K562 (cell line): ENCODE data around the gene ECHDC3. TPM values are rescaled to one million over a fixed set of nuclear protein-coding genes. Genes with fewer than 3 reads are reported as not detected.

Experiments
- ATAC-seq: fragments of 200-7000 bp; cut with Tn5 transposase; 3 replicates; pipeline ENCODE4 v1.9.1; 2020; ENCODE audit warnings: moderate library complexity
- BruUV-seq: library from RNA; stranded (reverse); fragments of 400-500 nt; replicated peaks from 2 replicates; lab custom pipeline; 2021; lab: Mats Ljungman, UMichigan
- CTCF ChIA-PET: fragments of 300-600 bp; formaldehyde crosslinking; extraction: SDS; loops from one replicate; lab custom pipeline; 2021; ENCODE audit warnings: low intra/inter-chr PET ratio; lab: Yijun Ruan, JAX
- POLR2A ChIA-PET: fragments of 300-600, 350-650 bp; sonication (Branson Sonifier 250); formaldehyde crosslinking; extraction: SDS; loops from one replicate; lab custom pipeline; 2021; ENCODE audit warnings: antibody characterized with exemption, inconsistent platforms; lab: Yijun Ruan, JAX
- DNase-seq, 4 experiments: peaks; one replicate each; pipeline versions ENCODE4 v3.0.0 to v3.0.0-alpha.2; 2011 to 2018; ENCODE audit warnings: low spot score in 3 of 4, mixed read lengths in 3 of 4; ENCODE audit errors: extremely low read depth in 1 of 4
- FAIRE-seq: peaks from 2 replicates; lab custom pipeline; 2011; peaks lifted over from hg19 to GRCh38; lab: Jason Lieb, UNC
- H2AFZ ChIP-seq: 2 replicates; pipeline ENCODE4 v1.6.0; 2011; ENCODE audit warnings: low read depth, low read length, control low read depth, inconsistent platforms
- H3K27ac ChIP-seq: fragments of 200-600 bp; 3 replicates; pipeline ENCODE4 v1.8.0; 2011; ENCODE audit warnings: low read depth, mild to moderate bottlenecking, control low read depth, inconsistent platforms, low read length, moderate library complexity, mixed read lengths; ENCODE audit errors: extremely low read depth
- H3K27me3 ChIP-seq, 2 experiments: fragments of 300-600 bp in 1 of 2; 2 replicates in 1 of 2; 3 replicates in 1 of 2; pipeline versions ENCODE4 v1.6.0 to v1.8.0; 2011; ENCODE audit warnings: inconsistent platforms in 2 of 2, low read length in 2 of 2, mild to moderate bottlenecking in 1 of 2, mixed read lengths in 1 of 2, moderate library complexity in 1 of 2; ENCODE audit not compliant: control insufficient read depth in 2 of 2, insufficient read depth in 2 of 2
- H3K36me3 ChIP-seq: fragments of 300-600 bp; 3 replicates; pipeline ENCODE4 v1.8.0; 2011; ENCODE audit warnings: mild to moderate bottlenecking, low read length, inconsistent platforms; ENCODE audit not compliant: control insufficient read depth, insufficient read depth
- H3K4me1 ChIP-seq, 2 experiments: fragments of 200-600 bp in 1 of 2; replicated peaks in 1 of 2; 2 replicates in 1 of 2; 3 replicates in 1 of 2; pipeline versions ENCODE4 v1.5.1 to v1.8.0; 2011; ENCODE audit warnings: inconsistent platforms in 2 of 2, low read length in 2 of 2, mild to moderate bottlenecking in 1 of 2, mixed read lengths in 1 of 2, moderate library complexity in 1 of 2; ENCODE audit not compliant: control insufficient read depth in 2 of 2, insufficient read depth in 2 of 2
- H3K4me2 ChIP-seq: 2 replicates; pipeline ENCODE4 v1.6.1; 2011; ENCODE audit warnings: low read length, control low read depth, inconsistent platforms, mixed read lengths; ENCODE audit not compliant: insufficient read depth
- H3K4me3 ChIP-seq: fragments of 200-600 bp; sonication (generic), shearing (Covaris generic); 2 replicates; pipeline ENCODE4 v1.5.1; 2016; ENCODE audit warnings: control low read depth, inconsistent platforms
- H3K79me2 ChIP-seq: fragments of 200-600 bp; 3 replicates; pipeline ENCODE4 v1.8.0; 2011; ENCODE audit warnings: low read length, inconsistent platforms; ENCODE audit not compliant: control insufficient read depth, insufficient read depth
- H3K9ac ChIP-seq, 2 experiments: 2 replicates each; pipeline versions ENCODE4 v1.6.0 to v1.6.1; 2011; ENCODE audit warnings: low read depth in 2 of 2, low read length in 2 of 2, control low read depth in 1 of 2, inconsistent platforms in 1 of 2, mild to moderate bottlenecking in 1 of 2, mixed read lengths in 1 of 2; ENCODE audit not compliant: insufficient read depth in 1 of 2
- H3K9me1 ChIP-seq: one replicate; pipeline ENCODE4 v1.6.0; 2011; ENCODE audit warnings: inconsistent platforms, mild to moderate bottlenecking, low read length, moderate library complexity; ENCODE audit not compliant: control insufficient read depth, insufficient read depth
- H3K9me3 ChIP-seq: replicated peaks from 2 replicates; pipeline ENCODE4 v1.5.1; 2011; ENCODE audit warnings: low read depth, low read length, inconsistent platforms; ENCODE audit not compliant: control insufficient read depth, insufficient read depth
- H4K20me1 ChIP-seq: replicated peaks from 2 replicates; pipeline ENCODE4 v1.6.1; 2011; ENCODE audit warnings: low read length, inconsistent platforms, mixed read lengths; ENCODE audit not compliant: control insufficient read depth, insufficient read depth
- ARID1B ChIP-seq: fragments of 450-650 bp; IDR thresholded peaks from 2 replicates; pipeline ENCODE4 v1.6.1; 2016; ENCODE audit warnings: antibody characterized with exemption, mild to moderate bottlenecking, inconsistent platforms
- CTBP1 ChIP-seq: fragments of 450-650 bp; IDR thresholded peaks from 2 replicates; pipeline ENCODE4 v1.6.1; 2016; ENCODE audit warnings: borderline replicate concordance
- CTCF ChIP-seq, 3 experiments: IDR thresholded peaks in 2 of 3; conservative IDR thresholded peaks in 1 of 3; 2 replicates each; pipeline ENCODE4 v1.5.1; 2011 to 2012; ENCODE audit warnings: low read length in 3 of 3, mild to moderate bottlenecking in 3 of 3, control low read depth in 2 of 3, improper control_type of control experiment in 1 of 3, inconsistent platforms in 1 of 3, low read depth in 1 of 3, mixed read lengths in 1 of 3, moderate library complexity in 1 of 3; ENCODE audit not compliant: insufficient read depth in 2 of 3
- DMBX1 ChIP-seq: fragments of 250-450 bp; sonication (Bioruptor Pico); IDR thresholded peaks from 2 replicates; pipeline ENCODE4 v1.8.0; 2022; ENCODE audit warnings: inconsistent platforms, mild to moderate bottlenecking, moderate library complexity, borderline replicate concordance
- DPF2 ChIP-seq: fragments of 450-650 bp; IDR thresholded peaks from 2 replicates; pipeline ENCODE4 v1.6.1; 2016
- E2F5 ChIP-seq: sonication (generic); formaldehyde crosslinking; IDR thresholded peaks from 2 replicates; pipeline ENCODE4 v1.8.0; 2022; ENCODE audit warnings: mild to moderate bottlenecking, missing genetic modification reagents
- ESRRB ChIP-seq: fragments of 250-450 bp; sonication (Bioruptor Pico); IDR thresholded peaks from 2 replicates; pipeline ENCODE4 v1.5.0; 2020; ENCODE audit warnings: mild to moderate bottlenecking, moderate library complexity, borderline replicate concordance
- HOMEZ ChIP-seq: fragments of 250-450 bp; sonication (Bioruptor Pico); IDR thresholded peaks from 2 replicates; pipeline ENCODE4 v1.4.0; 2020; ENCODE audit warnings: mild to moderate bottlenecking, moderate library complexity
- MECOM ChIP-seq: fragments of 250-450 bp; sonication (Bioruptor Pico); IDR thresholded peaks from 2 replicates; pipeline ENCODE4 v1.8.0; 2022; ENCODE audit warnings: inconsistent platforms
- NELFE ChIP-seq: IDR thresholded peaks from 2 replicates; pipeline ENCODE4 v1.6.1; 2011; ENCODE audit warnings: mild to moderate bottlenecking; ENCODE audit not compliant: insufficient read depth, insufficient read length
- NR4A1 ChIP-seq, 2 experiments: fragments of 250-450 bp in 1 of 2; fragments of 450-650 bp in 1 of 2; sonication (Bioruptor Pico) in 1 of 2; IDR thresholded peaks; 2 replicates each; pipeline versions ENCODE4 v1.4.0 to v1.6.1; 2016 to 2020; ENCODE audit warnings: mild to moderate bottlenecking in 2 of 2, missing compliant biosample characterization in 1 of 2, missing genetic modification characterization in 1 of 2, moderate library complexity in 1 of 2
- ZNF586 ChIP-seq: fragments of 450-650 bp; formaldehyde crosslinking; conservative IDR thresholded peaks from 2 replicates; pipeline ENCODE4 v1.4.0; 2020; ENCODE audit warnings: mild to moderate bottlenecking, moderate library complexity
- WGBS: fragments of 100-300 bp; shearing (Covaris generic); methylation state at CpG from one replicate; pipeline ENCODE4 v1.1.6; 2016; ENCODE audit warnings: low coverage, mixed read lengths; ENCODE audit not compliant: insufficient coverage; ENCODE audit errors: missing lambda C conversion rate; 5-methylcytosine and 5-hydroxymethylcytosine counted together
- in situ Hi-C: fragments of 300-500 bp; cut with MboI; formaldehyde crosslinking; loops from 4 replicates; pipeline ENCODE4 v1.15.0; 2018; ENCODE audit warnings: inconsistent platforms, mixed read lengths
- intact Hi-C: fragments of 100-400 bp; cut with micrococcal nuclease; formaldehyde crosslinking; loops from 2 replicates; pipeline ENCODE4 v1.14.2; 2022
- polyA plus RNA-seq, 8 experiments: library from polyadenylated mRNA; depleted of rRNA in 4 of 8; stranded (reverse) in 5 of 8; unstranded in 3 of 8; fragments of >200 nt; fragmentation: Nextera tagmentation in 2 of 8; fragmentation: Illumina TruSeq in 1 of 8; extraction: Ambion mirVana in 2 of 8; extraction: Trizol in 1 of 8; gene quantifications; 2 replicates each; pipeline versions ENCODE4 v1.2.1 to v1.2.3, GENCODE V29; 2011 to 2014; ENCODE audit warnings: inconsistent platforms in 1 of 8, missing spikeins in 1 of 8
- total RNA-seq, 7 experiments: library from RNA; depleted of rRNA in 6 of 7; stranded (reverse); fragments of >200 nt in 6 of 7; fragmentation: Illumina TruSeq in 2 of 7; extraction: Trizol in 2 of 7; gene quantifications; 2 replicates each; pipeline versions ENCODE4 v1.2.1 to v1.2.3, GENCODE V29; 2011 to 2021; ENCODE audit warnings: low replicate concordance in 1 of 7
- TF ChIP-seq, protein P1 (sequence below): IDR thresholded peaks from 2 replicates; pipeline ENCODE4 v1.6.1; 2011; ENCODE audit warnings: borderline replicate concordance, low read depth, mild to moderate bottlenecking, moderate library complexity, low read length; ENCODE audit not compliant: insufficient read depth, poor library complexity, severe bottlenecking

Gene ECHDC3
- total and polyA plus RNA-seq, 9 of the 15 experiments (the other 6 are each of a cell fraction or from before 2014, with no cell fraction given), result 0.53 to 21.9 (median 15.7) TPM

- no peak overlapping the region for H3K4me3 ChIP-seq
- FAIRE-seq (peak; percentile 94), ATAC-seq (peak; percentile 98), DNase-seq (peak; percentile 79 to 89 (median 82))
- ChIA-PET CTCF (interaction anchor here (1.2 to 2.8 kb wide), 2 partner anchors 242 to 347 kb away, joined by 3 to 47 read pairs; no protein-coding TSS in a partner anchor), POLR2A (interaction anchor here (0.8 to 2.8 kb wide), 6 partner anchors 9 to 238 kb away, joined by 3 to 11 read pairs (median 4); no protein-coding TSS in a partner anchor)
- H3K79me2 ChIP-seq, result no peaks in the 10 kb centered on the region
- H3K36me3 ChIP-seq, result peaks cover 2% of the 10 kb centered on the region; the same call in 1 of the 3 replicates
- H3K27ac ChIP-seq, result no peak overlapping the region
- H3K27me3 ChIP-seq, result no peaks in the 10 kb centered on the region
- BruUV-seq, result no TSS peak
- in situ Hi-C loops (loop anchor here (5.0 to 25.0 kb wide), 3 partner anchors 241 to 846 kb away; no protein-coding TSS in a partner anchor), intact Hi-C loops (loop anchor here (1.0 to 5.0 kb wide), 3 partner anchors 33 to 326 kb away; no protein-coding TSS in a partner anchor)
- H4K20me1 ChIP-seq, result peaks cover 12% of the 10 kb centered on the region; the same call in 1 of the 2 replicates
- no peak overlapping the region for H3K4me2 ChIP-seq
- no peaks in the 10 kb centered on the region for H3K9me3 ChIP-seq
- no peak overlapping the region for H2AFZ ChIP-seq
- no peaks in the 10 kb centered on the region for H3K9me1 ChIP-seq
- peaks cover 4 to 7% of the 10 kb centered on the region in 2 experiments; a peak in 4 of 5 replicates for H3K4me1 ChIP-seq
- WGBS, result 23% methylated on average over 11 of the region's 11 CpGs
- H3K9ac ChIP-seq, result no peak overlapping the region
- no peak for TF ChIP-seq NELFE
- TF ChIP-seq DMBX1 (CRISPR knock-in tag), result no peak
- TF ChIP-seq HOMEZ (CRISPR knock-in tag), result no peak
- TF ChIP-seq CTCF (IDR thresholded peaks at IDR 0.05 in 2 of 3, conservative IDR thresholded peaks at IDR 0.05 in 1 of 3; ENCODE audit: insufficient read depth in 2 of 3, low read depth in 1 of 3, low read length in 3 of 3), result peak; percentile 90 to 96 (median 94)
- TF ChIP-seq ZNF586, result no peak
- TF ChIP-seq, protein P1, sequence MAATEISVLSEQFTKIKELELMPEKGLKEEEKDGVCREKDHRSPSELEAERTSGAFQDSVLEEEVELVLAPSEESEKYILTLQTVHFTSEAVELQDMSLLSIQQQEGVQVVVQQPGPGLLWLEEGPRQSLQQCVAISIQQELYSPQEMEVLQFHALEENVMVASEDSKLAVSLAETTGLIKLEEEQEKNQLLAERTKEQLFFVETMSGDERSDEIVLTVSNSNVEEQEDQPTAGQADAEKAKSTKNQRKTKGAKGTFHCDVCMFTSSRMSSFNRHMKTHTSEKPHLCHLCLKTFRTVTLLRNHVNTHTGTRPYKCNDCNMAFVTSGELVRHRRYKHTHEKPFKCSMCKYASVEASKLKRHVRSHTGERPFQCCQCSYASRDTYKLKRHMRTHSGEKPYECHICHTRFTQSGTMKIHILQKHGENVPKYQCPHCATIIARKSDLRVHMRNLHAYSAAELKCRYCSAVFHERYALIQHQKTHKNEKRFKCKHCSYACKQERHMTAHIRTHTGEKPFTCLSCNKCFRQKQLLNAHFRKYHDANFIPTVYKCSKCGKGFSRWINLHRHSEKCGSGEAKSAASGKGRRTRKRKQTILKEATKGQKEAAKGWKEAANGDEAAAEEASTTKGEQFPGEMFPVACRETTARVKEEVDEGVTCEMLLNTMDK, result no peak
- no peak for TF ChIP-seq ESRRB
- TF ChIP-seq CTBP1, result peak; percentile 16; the same call in 1 of the 2 replicates
- no peak for TF ChIP-seq MECOM (CRISPR knock-in tag)
- 0 out of 2 replicates have a peak, but pooled peaks have one; percentile 64 for TF ChIP-seq E2F5 (CRISPR knock-in tag)
- TF ChIP-seq ARID1B, result no peak
- TF ChIP-seq DPF2, result 0 out of 2 replicates have a peak, but pooled peaks have one; percentile 44
- no peak for TF ChIP-seq NR4A1 (CRISPR knock-in tag; IDR thresholded peaks at IDR 0.05)
- no peak for TF ChIP-seq NR4A1 (tag; IDR thresholded peaks at IDR 0.05)
Measured at GRCh38 chr10:11757821-11758463, 15.8 kb downstream of the ECHDC3 start.
